Stimulated activated CD8-positive, alpha-beta memory T cell treated with anti-CD3 and anti-CD28 coated beads, Interleukin-15, amount 100 ng/mL, for 24 hours (primary cell): ENCODE measurements around the gene TMEM30B.

ENCODE experiments used
- DNase-seq: peaks from one replicate; pipeline ENCODE4 v3.0.0-alpha.2; 2020; ENCODE audit warnings: low read depth

The TMEM30B gene

DNA sequence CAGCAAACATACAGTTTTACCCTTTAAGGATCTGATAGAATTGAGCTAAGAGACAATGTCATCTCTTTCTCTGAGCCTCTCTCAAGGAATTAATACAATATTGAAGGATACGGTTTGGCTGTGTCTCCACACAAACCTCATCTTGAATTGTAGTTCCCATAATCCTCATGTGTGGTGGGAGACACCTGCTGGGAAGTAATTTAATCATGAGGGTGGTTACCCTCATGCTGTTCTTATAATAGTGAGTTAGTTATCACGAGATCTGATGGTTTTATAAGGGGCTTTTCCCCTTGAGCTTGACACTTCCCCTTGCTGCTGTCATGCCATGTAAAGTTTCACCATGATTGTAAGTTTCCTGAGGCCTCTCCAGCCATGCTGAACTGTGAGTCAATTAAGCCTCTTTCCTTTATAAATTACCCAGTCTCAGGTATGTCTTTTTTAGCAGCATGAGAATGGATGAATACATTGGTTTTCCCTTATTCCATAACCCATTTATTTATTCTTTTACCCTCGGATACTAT lies 47.6 kb downstream of the TMEM30B start:
- DNase-seq = no peak

DNA sequence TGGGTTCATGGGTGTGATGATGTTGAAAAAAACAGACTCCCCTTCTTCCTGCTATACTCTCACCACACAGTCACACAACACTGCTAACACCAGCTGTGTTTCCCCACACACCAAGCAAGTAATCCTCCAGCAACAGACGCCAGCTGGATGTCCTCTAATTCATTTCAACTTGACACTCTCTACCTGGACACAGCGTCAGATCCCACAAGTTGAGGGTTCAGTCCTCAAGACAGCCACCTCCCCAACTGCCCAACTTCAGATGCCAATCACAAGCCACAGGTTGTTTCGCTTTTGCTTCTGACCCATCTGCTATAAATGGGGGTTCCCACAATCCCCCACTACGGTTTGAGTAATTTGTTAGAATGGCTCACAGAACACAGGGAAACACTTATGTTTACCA lies 49.3 kb downstream of the TMEM30B start:
- DNase-seq = no peak

- DNase-seq = no peak
These were observed 51.2 kb downstream of the TMEM30B start for GRCh38 chr14:61229981-61230380.

GRCh38 chr14:61229475-61229888 lies 51.7 kb downstream of the TMEM30B start:
- no peak for DNase-seq

DNA sequence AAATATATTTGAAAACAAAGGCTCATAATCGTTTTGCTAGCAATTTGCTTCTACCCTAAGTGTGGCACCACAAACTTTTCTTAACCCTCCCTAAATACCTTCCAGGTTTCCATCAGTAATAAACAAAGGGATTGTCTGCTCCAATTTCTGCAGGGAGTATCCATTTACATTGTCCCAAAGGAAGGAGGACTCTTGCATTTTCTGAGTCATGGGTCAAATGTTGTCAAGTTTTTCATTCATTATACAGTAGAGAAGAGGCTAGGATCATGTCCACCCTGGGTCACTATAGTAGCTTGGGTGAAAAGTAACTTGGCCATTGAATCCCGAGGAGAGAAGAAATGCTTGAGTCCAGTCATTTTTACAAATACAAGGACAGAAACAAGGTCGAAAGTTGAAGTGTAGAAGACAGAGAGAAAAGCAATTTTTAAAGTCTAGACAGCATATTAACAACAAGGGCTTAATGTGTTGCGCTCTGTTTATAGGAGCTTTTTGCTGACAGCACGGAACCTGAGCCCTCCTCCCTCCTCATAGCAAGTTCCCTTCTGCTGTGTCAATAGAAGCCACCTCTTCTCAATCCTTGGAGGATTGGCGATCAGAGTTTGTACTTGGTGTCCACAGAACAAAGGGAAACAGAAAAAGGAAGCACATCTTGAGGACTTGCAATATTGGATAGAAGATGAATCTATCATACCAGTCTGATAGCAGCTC lies 53.1 kb downstream of the TMEM30B start:
- no peak for DNase-seq
